Measurements from ENCODE around the gene SNN.

The SNN gene

DNA sequence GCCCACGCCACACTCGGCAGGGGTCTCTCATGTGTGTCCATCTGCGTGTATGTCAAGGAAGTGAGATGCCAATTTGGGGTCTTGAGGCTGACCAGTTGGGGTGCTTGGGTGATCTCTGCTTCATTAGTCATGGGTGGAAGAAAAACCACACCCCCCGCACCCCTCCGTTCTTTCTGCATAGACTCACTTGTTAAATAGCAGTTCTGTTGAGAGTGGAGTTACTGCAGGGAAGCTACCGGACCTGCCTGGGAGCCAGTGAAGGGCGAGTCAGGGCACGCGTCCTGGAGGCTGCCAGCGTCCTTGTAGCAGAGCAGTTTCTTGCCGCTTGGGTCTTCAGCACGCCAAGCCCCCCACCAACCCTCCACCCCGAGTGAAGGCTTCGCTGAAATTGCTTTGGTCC is 8.5 kb downstream of the SNN start:
- intact Hi-C loops (cut with DNase I) = loop anchor here (5.0 kb wide), 1 partner anchor 66 kb away; the partner anchor contains the start of gene TXNDC11
- peak in 2 of 10 donors; percentile 48 to 75 for DNase-seq

GRCh38 chr16:11677451-11677951 is 9.2 kb downstream of the SNN start:
- peak in 4 of 10 donors; percentile 0 to 61 (median 46) for DNase-seq
- intact Hi-C loops (cut with DNase I) = loop anchor here (5.0 kb wide), 1 partner anchor 65 kb away; the partner anchor contains the start of gene TXNDC11

DNA sequence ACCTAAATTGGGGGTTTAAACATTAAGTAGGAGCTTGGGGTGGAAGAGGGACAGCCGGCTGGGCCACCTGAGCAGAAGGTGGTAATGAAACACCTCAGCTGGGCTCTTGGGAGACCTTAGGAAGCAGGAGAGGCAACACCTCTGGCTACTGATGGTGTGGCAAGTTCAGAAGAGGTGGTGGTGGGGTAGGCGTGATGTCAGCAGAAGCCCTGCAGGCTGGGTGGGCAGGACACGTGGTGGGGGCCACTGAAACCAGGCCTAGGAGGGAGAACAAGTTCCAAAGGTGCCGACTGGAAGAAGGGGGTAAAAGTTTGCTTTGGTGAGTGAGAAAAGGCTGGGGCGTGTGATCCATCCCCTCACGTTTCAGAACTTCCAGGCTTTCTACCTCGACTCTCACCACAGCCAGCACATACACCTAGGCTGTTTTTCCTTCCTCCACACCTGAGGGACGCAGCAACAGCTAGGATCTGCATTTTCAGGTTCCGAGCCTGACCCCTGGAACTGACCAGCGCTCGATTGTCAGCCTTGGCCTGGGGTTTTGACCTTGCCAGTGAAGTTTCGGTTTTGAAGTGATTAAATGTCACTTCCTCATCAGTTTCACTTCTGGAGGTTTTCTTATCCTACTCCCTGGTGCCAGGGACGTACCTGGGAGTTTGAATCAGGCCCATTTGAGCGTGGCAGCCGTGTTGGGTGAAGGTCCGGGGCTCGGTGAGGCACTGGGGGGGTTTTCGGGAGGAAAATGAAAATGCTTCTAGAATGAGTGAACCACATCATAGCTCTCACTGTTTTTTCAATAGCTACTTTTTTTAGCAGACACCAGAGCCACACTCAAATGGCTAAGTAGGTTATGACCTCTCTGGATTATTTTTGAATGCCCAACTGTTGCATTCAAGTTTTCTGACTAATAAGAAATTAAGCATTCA is 10.0 kb downstream of the SNN start:
- DNase-seq = peak in 3 of 10 donors; percentile 23 to 65 (median 34)
- intact Hi-C loops (cut with DNase I) = loop anchor here (5.0 kb wide), 1 partner anchor 64 kb away; the partner anchor contains the start of gene TXNDC11

GRCh38 chr16:11679250-11679649 is 11.0 kb downstream of the SNN start:
- intact Hi-C loops (cut with DNase I) = loop anchor here (5.0 kb wide), 1 partner anchor 63 kb away; the partner anchor contains the start of gene TXNDC11
- DNase-seq = peak in 8 of 10 donors; percentile 34 to 94 (median 68)

DNA sequence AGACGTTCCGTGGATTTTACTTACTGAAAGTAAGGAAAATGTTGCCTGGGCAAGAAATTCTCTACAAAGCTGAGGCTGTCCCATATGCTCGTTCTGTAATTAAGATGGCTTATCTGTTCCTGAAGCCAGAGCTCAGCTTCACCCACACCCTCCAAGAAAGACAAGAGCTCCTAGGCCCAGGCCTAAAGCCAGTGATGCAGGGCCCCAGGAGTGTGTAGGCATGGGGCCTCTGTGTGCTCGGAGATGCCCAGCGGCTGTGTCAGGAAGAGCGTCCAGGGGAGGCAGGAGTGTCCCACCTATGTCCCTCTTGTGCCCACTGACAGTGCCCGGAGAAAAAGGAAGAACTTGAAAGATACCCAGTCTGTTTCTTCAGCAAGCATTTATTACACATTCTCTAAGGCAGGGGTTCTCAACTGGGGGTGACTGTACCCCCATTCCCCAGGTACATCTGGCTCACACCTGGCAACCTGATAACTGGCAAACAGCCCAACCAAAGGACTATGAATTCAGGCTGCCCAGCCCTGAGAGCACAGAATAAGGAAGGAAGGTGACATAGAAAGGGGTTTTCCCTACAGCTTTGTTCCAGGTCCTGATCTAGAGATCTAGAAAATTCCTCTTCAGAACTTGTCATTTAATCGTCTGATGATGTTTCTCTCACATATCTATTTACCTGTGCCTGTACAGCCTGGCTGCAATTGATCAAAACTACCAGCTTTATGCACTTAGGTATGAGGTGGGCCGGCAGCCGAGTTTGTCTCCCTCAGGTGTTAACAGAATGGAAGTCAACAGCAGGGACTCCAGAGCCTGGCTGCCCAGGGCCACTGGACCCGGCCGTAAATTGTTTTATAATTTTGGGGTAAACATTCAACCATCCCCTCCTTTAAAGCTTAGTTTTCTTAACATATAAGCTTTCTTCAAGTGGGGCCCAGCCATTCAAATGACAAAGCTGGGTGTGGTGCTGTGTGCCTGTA is 12.0 kb downstream of the SNN start:
- intact Hi-C loops (cut with DNase I) = loop anchor here (5.0 kb wide), 1 partner anchor 62 kb away; the partner anchor contains the start of gene TXNDC11
- peak in 3 of 10 donors; percentile 57 to 69 (median 63) for DNase-seq

- intact Hi-C loops (cut with DNase I) = no loop called here
- DNase-seq = peak in 2 of 10 donors; percentile 55 to 67
These were observed 13.3 kb downstream of the SNN start for GRCh38 chr16:11681556-11681955.

- DNase-seq = peak in 2 of 10 donors; percentile 61 to 75
- intact Hi-C loops (cut with DNase I) = no loop called here
These were observed 13.9 kb downstream of the SNN start for GRCh38 chr16:11681976-11682654.

DNA sequence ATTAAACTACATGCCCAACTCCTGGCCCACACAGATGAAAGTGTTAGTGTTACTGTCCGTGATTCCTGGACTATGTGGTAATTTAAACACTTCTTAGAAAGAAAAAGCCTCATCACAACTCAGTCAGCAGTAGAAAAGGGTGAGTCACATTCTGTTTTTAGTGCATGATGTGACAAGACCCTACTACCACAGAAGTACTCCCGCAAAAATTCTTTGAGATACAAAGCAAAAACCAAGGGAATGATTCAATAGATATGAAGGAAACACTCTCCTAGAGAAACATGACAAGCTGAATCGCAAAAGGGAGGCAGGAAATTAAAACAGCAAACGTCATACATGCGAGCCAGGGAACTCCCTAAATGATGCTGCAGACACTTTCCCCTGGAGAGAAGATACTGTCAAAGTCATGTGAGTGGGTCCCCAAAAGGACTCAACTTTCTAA is 14.4 kb downstream of the SNN start:
- peak in 1 of 10 donors; percentile 9 for DNase-seq
- intact Hi-C loops (cut with DNase I) = no loop called here

DNA sequence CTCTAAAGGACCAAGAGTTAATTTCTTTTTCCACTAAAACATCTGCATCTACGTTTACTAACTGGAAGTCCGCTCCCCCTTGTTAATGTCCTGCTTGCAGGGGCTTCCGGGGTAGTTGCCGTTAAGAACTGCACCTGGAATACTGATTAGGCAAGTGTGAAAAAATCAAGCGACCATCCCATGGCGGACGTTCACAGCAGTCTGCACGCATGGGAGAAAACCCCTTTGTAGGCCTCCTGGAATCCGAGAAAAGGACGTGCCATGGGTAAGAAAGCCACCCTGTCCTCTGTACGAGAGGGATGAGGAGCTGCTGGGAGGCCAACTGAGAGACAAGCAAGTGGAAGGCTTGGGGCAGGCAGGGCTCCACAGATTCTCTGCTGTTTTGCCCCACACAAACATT is 14.9 kb downstream of the SNN start:
- peak in 1 of 10 donors; percentile 55 for DNase-seq

GRCh38 chr16:11684231-11685025 is 16.2 kb downstream of the SNN start:
- DNase-seq = peak in 1 of 10 donors; percentile 53
- intact Hi-C loops (cut with DNase I) = no loop called here

More for the DNA sequence above, 14.9 kb downstream of the SNN start:
- intact Hi-C loops (cut with DNase I) = no loop called here

DNA sequence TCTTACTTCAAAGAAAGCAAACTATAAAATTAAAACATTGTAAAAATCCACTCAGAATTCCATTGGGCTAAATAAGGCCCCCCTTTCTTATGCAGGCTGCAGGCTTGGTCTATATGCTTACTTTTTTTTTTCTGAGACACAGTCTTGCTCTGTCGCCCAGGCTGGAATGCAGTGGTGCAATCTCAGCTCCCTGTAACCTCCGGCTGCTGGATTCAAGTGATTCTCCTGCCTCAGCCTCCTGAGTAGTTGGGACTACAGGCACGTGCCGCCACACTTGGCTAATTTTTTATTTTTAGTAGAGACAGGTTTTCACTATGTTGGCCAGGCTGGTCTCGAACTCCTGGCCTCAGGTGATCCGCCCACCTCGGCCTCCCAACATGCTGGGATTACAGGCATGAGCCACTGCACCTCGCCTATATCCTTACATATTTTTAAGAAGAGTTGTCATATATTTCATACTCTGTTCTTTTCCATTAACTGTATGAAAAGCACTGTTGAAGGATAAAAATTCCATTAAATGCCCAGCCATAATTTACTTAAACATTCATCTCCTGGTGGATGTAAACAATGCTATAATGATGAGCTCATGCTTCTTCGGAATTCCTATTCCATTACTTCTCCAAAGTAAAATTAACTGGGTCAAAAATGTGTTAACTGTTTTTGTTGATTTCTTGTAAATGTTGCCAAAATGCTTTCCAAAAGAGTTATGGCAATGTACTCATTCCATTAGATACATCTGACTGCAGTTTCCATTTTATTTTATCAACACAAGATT is 17.8 kb downstream of the SNN start:
- peak in 1 of 10 donors; percentile 16 for DNase-seq
- intact Hi-C loops (cut with DNase I) = no loop called here

GRCh38 chr16:11686713-11687380 is 18.6 kb downstream of the SNN start:
- intact Hi-C loops (cut with DNase I) = no loop called here
- no peak for DNase-seq

- DNase-seq = no peak
- intact Hi-C loops (cut with DNase I) = no loop called here
These were observed 19.6 kb downstream of the SNN start for GRCh38 chr16:11687601-11688519.

DNA sequence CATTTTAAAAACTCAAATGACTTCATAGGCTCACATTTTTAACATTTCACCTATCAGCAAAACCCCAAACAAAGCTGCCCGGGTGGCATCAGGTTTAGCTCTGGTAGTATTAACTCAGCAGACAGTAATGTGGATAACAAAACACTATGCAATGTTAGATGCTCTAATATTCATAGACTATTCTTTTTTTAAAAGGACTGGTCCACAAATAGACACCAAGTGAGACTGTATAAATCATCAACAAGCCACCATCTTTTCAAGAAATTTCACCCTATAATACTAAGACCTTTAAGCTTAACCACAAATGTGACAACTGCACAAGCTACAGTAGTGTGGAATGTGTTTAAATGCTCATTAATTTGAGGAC is 20.2 kb downstream of the SNN start:
- intact Hi-C loops (cut with DNase I) = no loop called here
- no peak for DNase-seq

DNA sequence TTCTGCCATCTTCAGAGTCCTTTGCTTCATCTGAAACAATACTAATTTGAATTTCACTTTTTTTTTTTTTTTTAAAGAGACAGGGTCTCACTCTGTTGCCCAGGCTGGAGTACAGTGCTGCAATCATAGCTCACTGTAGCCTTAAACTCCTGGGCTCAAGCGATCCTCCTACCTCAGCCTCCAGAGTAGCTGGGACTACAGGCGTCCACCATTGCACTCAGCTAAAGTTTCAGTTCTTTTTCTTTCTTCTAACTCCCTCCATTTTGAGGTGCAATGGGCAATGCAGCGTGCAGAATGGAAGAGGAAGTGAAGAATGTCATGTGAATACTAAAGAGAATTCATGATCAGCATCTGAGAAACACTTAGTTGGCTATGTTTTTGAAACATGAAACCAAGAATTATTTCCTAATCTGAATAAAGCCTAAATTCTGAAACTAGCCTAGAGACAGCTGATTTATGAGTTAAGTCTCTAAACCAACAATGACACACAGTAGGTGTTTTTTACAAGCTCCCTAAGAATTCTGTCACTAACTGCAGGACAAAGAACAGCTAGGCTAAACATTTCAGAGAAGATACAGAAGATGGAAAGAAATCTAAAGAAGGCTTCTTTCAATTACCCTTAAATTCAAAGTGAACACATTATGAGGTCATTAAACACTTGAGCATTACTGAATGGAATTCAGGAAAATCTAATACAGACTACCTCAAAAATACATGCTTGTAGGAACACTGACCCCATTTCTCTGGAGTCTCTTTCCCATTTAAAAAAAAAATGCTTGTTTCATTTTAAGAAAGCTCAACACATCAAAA is 21.0 kb downstream of the SNN start:
- intact Hi-C loops (cut with DNase I) = no loop called here
- no peak for DNase-seq

DNA sequence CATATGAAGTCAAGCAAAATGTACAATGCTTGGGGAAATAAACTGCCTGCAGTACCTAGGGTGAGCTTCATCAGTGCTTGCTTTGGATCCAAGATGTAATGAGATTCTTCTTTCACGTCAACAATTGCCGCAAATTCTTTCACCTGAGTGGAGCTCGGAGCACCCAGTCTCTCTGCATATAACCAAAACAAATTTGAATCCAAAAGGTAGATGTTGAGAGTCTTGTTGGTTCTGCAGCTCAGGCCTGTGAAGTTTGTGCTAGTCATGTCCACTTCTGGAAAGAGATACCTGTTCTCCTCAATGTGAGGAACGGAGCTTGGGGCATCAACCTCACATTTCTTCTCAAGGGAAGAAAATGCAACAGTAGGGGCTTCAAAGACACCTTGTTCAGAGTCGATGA is 23.0 kb downstream of the SNN start:
- no peak for DNase-seq
- intact Hi-C loops (cut with DNase I) = no loop called here

Measured in posterior cingulate gyrus (tissue), 11 donors.